Neural progenitor cell (in vitro differentiated cells): ENCODE results near the gene WDR37. TPM values are rescaled to one million over a fixed set of nuclear protein-coding genes. Genes with fewer than 3 reads are reported as not detected.
A peak's percentile ranks its signal among the peaks of the same experiment; 100 is the strongest.

Source experiments
- DNase-seq: peaks from one replicate; pipeline ENCODE4 v3.0.0-alpha.2; 2016; ENCODE audit warnings: low spot score
- H2AFZ ChIP-seq: fragments of 200-600 bp; sonication (generic); replicated peaks from 2 replicates; pipeline ENCODE4 v1.6.1; 2016; ENCODE audit warnings: antibody characterized with exemption
- H3F3A ChIP-seq: fragments of 200-600 bp; sonication (generic); 2 replicates; pipeline ENCODE4 v1.6.1; 2016; ENCODE audit warnings: antibody characterized with exemption, low read depth
- H3K27ac ChIP-seq: fragments of 200-600 bp; sonication (generic); 2 replicates; pipeline ENCODE4 v1.5.1; 2016; ENCODE audit warnings: mild to moderate bottlenecking
- H3K27me3 ChIP-seq: fragments of 200-600 bp; sonication (generic); 2 replicates; pipeline ENCODE4 v1.6.1; 2016; ENCODE audit warnings: mild to moderate bottlenecking, moderate library complexity
- H3K36me3 ChIP-seq: fragments of 200-600 bp; sonication (generic); 2 replicates; pipeline ENCODE4 v1.5.1; 2016
- H3K4me1 ChIP-seq: fragments of 200-600 bp; sonication (generic); 2 replicates; pipeline ENCODE4 v1.6.1; 2016; ENCODE audit warnings: mixed run types
- H3K4me2 ChIP-seq: fragments of 200-600 bp; sonication (generic); 2 replicates; pipeline ENCODE4 v1.6.1; 2016
- H3K4me3 ChIP-seq: fragments of 200-600 bp; sonication (generic); 2 replicates; pipeline ENCODE4 v1.5.1; 2016
- H3K79me2 ChIP-seq: fragments of 200-600 bp; sonication (generic); 2 replicates; pipeline ENCODE4 v1.6.1; 2016; ENCODE audit warnings: low read depth
- H3K9ac ChIP-seq: fragments of 200-600 bp; sonication (generic); 2 replicates; pipeline ENCODE4 v1.6.1; 2016
- H3K9me3 ChIP-seq: fragments of 200-600 bp; sonication (generic); 2 replicates; pipeline ENCODE4 v1.5.1; 2016; ENCODE audit warnings: low read depth
- H4K20me1 ChIP-seq: fragments of 200-600 bp; sonication (generic); 2 replicates; pipeline ENCODE4 v1.6.1; 2016; ENCODE audit warnings: low read depth
- H3K27ac Mint-ChIP-seq: 3 replicates; pipeline ENCODE4 v1.8.0; 2021; ENCODE audit warnings: mixed read lengths
- H3K27me3 Mint-ChIP-seq: 2 replicates; pipeline ENCODE4 v1.8.0; 2022; ENCODE audit warnings: low read depth, mild to moderate bottlenecking, inconsistent platforms, moderate library complexity, mixed read lengths; ENCODE audit not compliant: insufficient read depth
- H3K36me3 Mint-ChIP-seq: 3 replicates; pipeline ENCODE4 v1.8.0; 2021; ENCODE audit warnings: mixed read lengths
- H3K4me1 Mint-ChIP-seq: 3 replicates; pipeline ENCODE4 v1.8.0; 2021; ENCODE audit warnings: mixed read lengths
- H3K4me3 Mint-ChIP-seq: 3 replicates; pipeline ENCODE4 v1.8.0; 2021; ENCODE audit warnings: mild to moderate bottlenecking, moderate library complexity, mixed read lengths
- H3K9me3 Mint-ChIP-seq: 3 replicates; pipeline ENCODE4 v1.8.0; 2020; ENCODE audit warnings: mixed read lengths
- EZH2 ChIP-seq: fragments of 200-600 bp; sonication (generic); IDR thresholded peaks from 2 replicates; pipeline ENCODE4 v1.6.1; 2017; ENCODE audit warnings: antibody characterized with exemption, mild to moderate bottlenecking, moderate library complexity
- EZH2phosphoT487 ChIP-seq: fragments of 200-600 bp; sonication (generic); IDR thresholded peaks from 2 replicates; pipeline ENCODE4 v1.6.1; 2017; ENCODE audit warnings: antibody characterized with exemption
- total RNA-seq: library from RNA; depleted of rRNA; stranded (reverse); fragments of >200 nt; gene quantifications from 2 replicates; pipeline ENCODE4 v1.2.3, GENCODE V29; 2015; ENCODE audit warnings: low replicate concordance
- TF ChIP-seq, protein P1 (sequence below): fragments of 200-600 bp; sonication (generic); IDR thresholded peaks from 2 replicates; pipeline ENCODE4 v1.5.1; 2017; ENCODE audit warnings: antibody characterized with exemption, mild to moderate bottlenecking

WDR37 gene
- total RNA-seq, 1 donor from 2014 or later, result 14.7 TPM

- H3K27me3 Mint-ChIP-seq, result peaks cover 8% of the 10 kb centered on the region
- Histone ChIP-seq H3F3A (peaks cover 39% of the 10 kb centered on the region), H3K27me3 (no peaks in the 10 kb centered on the region), H3K27ac (no peak overlapping the region), H3K79me2 (peaks cover 100% of the 10 kb centered on the region), H3K4me2 (peak overlapping the region; percentile 85), H3K36me3 (no peaks in the 10 kb centered on the region), H3K4me1 (peaks cover 19% of the 10 kb centered on the region), H3K4me3 (peak overlapping the region; percentile 90), H3K9me3 (no peaks in the 10 kb centered on the region), H3K9ac (peak overlapping the region; percentile 71), H4K20me1 (peaks cover 63% of the 10 kb centered on the region), H2AFZ (no peak overlapping the region)
- H3K4me3 Mint-ChIP-seq, result peak overlapping the region; percentile 96
- peaks cover 17% of the 10 kb centered on the region for H3K36me3 Mint-ChIP-seq
- DNase-seq, result no peak
- H3K4me1 Mint-ChIP-seq, result peaks cover 46% of the 10 kb centered on the region
- peak overlapping the region; percentile 83 for H3K27ac Mint-ChIP-seq
- TF ChIP-seq EZH2, result no peak
- TF ChIP-seq, protein P1, sequence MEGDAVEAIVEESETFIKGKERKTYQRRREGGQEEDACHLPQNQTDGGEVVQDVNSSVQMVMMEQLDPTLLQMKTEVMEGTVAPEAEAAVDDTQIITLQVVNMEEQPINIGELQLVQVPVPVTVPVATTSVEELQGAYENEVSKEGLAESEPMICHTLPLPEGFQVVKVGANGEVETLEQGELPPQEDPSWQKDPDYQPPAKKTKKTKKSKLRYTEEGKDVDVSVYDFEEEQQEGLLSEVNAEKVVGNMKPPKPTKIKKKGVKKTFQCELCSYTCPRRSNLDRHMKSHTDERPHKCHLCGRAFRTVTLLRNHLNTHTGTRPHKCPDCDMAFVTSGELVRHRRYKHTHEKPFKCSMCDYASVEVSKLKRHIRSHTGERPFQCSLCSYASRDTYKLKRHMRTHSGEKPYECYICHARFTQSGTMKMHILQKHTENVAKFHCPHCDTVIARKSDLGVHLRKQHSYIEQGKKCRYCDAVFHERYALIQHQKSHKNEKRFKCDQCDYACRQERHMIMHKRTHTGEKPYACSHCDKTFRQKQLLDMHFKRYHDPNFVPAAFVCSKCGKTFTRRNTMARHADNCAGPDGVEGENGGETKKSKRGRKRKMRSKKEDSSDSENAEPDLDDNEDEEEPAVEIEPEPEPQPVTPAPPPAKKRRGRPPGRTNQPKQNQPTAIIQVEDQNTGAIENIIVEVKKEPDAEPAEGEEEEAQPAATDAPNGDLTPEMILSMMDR, result no peak
- TF ChIP-seq EZH2phosphoT487, result no peak
- no peaks in the 10 kb centered on the region for H3K9me3 Mint-ChIP-seq
Observed at GRCh38 chr10:1054684-1055083, 1.5 kb upstream of the WDR37 start.

- Histone ChIP-seq H4K20me1 (peaks cover 44% of the 10 kb centered on the region), H3K9me3 (no peaks in the 10 kb centered on the region), H3K27ac (no peak overlapping the region), H3K9ac (peak overlapping the region; percentile 71), H3F3A (peaks cover 17% of the 10 kb centered on the region), H3K79me2 (peaks cover 100% of the 10 kb centered on the region), H3K4me1 (peaks cover 19% of the 10 kb centered on the region), H3K4me3 (peak overlapping the region; percentile 90), H3K4me2 (peak overlapping the region; percentile 85), H3K27me3 (no peaks in the 10 kb centered on the region), H2AFZ (peak overlapping the region; percentile 98), H3K36me3 (no peaks in the 10 kb centered on the region)
- H3K9me3 Mint-ChIP-seq, result no peaks in the 10 kb centered on the region
- peak overlapping the region; percentile 98 for H3K4me3 Mint-ChIP-seq
- peaks cover 11% of the 10 kb centered on the region for H3K36me3 Mint-ChIP-seq
- H3K4me1 Mint-ChIP-seq, result peaks cover 33% of the 10 kb centered on the region
- TF ChIP-seq EZH2phosphoT487, result no peak
- TF ChIP-seq EZH2, result no peak
- TF ChIP-seq, protein P1, result no peak
- peaks cover 6% of the 10 kb centered on the region for H3K27me3 Mint-ChIP-seq
- H3K27ac Mint-ChIP-seq, result no peak overlapping the region
- DNase-seq, result peak; percentile 51
Observed at GRCh38 chr10:1057106-1057657, 997 bp downstream of the WDR37 start.

DNA sequence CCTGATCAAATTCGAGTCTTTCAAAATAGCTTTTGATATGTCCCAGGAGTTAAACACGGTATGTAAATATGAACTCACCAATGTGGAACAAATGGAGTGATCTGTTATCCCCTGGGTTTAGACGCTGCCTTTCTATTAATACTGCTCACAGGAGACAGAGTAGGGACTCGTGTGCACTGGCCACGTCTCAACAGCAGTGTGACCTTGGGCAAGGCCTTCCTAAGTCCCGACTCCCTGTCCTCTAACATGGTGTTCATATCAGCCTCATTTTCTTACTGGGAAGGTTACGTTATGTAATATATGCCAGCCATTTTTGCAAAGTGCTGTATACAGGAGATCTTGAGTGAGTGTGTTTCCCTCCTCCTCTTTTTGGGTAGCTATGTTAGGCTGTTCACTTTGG is 1.8 kb downstream of the WDR37 start:
- Histone ChIP-seq H4K20me1 (peaks cover 36% of the 10 kb centered on the region), H3K4me2 (peak overlapping the region; percentile 85)
- peaks cover 6% of the 10 kb centered on the region for H3K27me3 Mint-ChIP-seq

More for the DNA sequence above, 1.8 kb downstream of the WDR37 start:
- no peak for DNase-seq
- TF ChIP-seq, protein P1, result no peak
- no peak for TF ChIP-seq EZH2phosphoT487
- no peak for TF ChIP-seq EZH2
- no peak overlapping the region for H2AFZ ChIP-seq
- H3K9me3 ChIP-seq, result no peaks in the 10 kb centered on the region
- H3K27me3 ChIP-seq, result no peaks in the 10 kb centered on the region
- peaks cover 5% of the 10 kb centered on the region for H3K36me3 Mint-ChIP-seq
- H3K4me3 Mint-ChIP-seq, result peak overlapping the region; percentile 98
- H3K79me2 ChIP-seq, result peaks cover 96% of the 10 kb centered on the region
- peaks cover 10% of the 10 kb centered on the region for H3F3A ChIP-seq
- H3K36me3 ChIP-seq, result no peaks in the 10 kb centered on the region
- peak overlapping the region; percentile 90 for H3K4me3 ChIP-seq
- H3K27ac Mint-ChIP-seq, result no peak overlapping the region
- H3K27ac ChIP-seq, result no peak overlapping the region
- H3K4me1 ChIP-seq, result peaks cover 19% of the 10 kb centered on the region
- peaks cover 33% of the 10 kb centered on the region for H3K4me1 Mint-ChIP-seq
- no peak overlapping the region for H3K9ac ChIP-seq
- no peaks in the 10 kb centered on the region for H3K9me3 Mint-ChIP-seq
